ENCODE data around the gene ADORA1. TPM values are rescaled to one million over a fixed set of nuclear protein-coding genes. Genes with fewer than 3 reads are reported as not detected.

The ADORA1 gene
- total RNA-seq, 1 experiment from 2014 or later: 1.2 TPM

DNA sequence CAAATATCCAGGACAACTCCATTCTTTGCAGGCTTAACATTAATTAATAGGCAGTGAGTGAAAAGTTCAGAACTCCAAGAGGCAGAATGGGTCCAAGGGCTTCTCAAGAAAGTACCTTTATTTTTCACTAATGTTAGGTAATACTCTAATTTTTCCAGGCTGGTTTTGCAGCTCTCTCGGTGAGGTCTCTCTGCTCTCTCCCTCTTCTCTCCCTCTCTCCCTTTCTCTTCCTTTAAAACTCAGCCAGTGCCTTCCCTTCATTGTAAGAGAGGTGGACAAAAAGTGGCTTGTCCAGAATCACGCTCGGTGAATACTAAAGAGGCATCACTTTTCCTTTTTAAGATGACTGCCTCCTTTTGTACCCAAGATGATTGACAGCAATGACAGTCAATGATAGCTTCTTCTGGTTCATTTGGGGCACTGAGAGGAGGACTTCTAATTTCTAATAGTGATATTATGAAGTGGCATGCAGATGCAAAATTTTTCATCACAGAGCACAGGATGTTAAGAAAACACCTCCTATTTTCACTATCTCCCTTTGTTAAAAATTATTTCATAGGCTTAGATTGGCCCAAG is 60.3 kb downstream of the ADORA1 start:
- no peaks in the 10 kb centered on the region for H3K27me3 ChIP-seq (replicated peaks; ENCODE audit: insufficient read depth, low read depth, low read length, poor library complexity)
- no peak overlapping the region for H3K27ac ChIP-seq (ENCODE audit: low read depth, low read length, poor library complexity, severe bottlenecking)
- intact Hi-C loops (cut with micrococcal nuclease; ENCODE audit: unreplicated experiment): no loop called here
- no peaks in the 10 kb centered on the region for H3K4me1 ChIP-seq (ENCODE audit: insufficient read depth, low read length, poor library complexity, severe bottlenecking)
- H3K36me3 ChIP-seq (ENCODE audit: insufficient read depth, low read length, poor library complexity, severe bottlenecking): no peaks in the 10 kb centered on the region
- no peaks in the 10 kb centered on the region for H3K9me3 ChIP-seq (ENCODE audit: low read depth, low read length, poor library complexity, severe bottlenecking)
- no peak for TF ChIP-seq EZH2 (IDR thresholded peaks at IDR 0.05; ENCODE audit: borderline replicate concordance, low read depth, low read length, poor library complexity, severe bottlenecking)
- TF ChIP-seq, protein P1, sequence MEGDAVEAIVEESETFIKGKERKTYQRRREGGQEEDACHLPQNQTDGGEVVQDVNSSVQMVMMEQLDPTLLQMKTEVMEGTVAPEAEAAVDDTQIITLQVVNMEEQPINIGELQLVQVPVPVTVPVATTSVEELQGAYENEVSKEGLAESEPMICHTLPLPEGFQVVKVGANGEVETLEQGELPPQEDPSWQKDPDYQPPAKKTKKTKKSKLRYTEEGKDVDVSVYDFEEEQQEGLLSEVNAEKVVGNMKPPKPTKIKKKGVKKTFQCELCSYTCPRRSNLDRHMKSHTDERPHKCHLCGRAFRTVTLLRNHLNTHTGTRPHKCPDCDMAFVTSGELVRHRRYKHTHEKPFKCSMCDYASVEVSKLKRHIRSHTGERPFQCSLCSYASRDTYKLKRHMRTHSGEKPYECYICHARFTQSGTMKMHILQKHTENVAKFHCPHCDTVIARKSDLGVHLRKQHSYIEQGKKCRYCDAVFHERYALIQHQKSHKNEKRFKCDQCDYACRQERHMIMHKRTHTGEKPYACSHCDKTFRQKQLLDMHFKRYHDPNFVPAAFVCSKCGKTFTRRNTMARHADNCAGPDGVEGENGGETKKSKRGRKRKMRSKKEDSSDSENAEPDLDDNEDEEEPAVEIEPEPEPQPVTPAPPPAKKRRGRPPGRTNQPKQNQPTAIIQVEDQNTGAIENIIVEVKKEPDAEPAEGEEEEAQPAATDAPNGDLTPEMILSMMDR (conservative IDR thresholded peaks at IDR 0.05; ENCODE audit: low read depth, low read length): no peak
- POLR2A ChIA-PET (ENCODE audit: low non-redundant PET): no interaction called here
- BruUV-seq (replicated peaks): no TSS peak
- DNase-seq (ENCODE audit: low spot score): no peak
- no peak overlapping the region for H3K4me3 ChIP-seq (ENCODE audit: low read depth, low read length, poor library complexity, severe bottlenecking)
- CTCF ChIA-PET: no interaction called here

DNA sequence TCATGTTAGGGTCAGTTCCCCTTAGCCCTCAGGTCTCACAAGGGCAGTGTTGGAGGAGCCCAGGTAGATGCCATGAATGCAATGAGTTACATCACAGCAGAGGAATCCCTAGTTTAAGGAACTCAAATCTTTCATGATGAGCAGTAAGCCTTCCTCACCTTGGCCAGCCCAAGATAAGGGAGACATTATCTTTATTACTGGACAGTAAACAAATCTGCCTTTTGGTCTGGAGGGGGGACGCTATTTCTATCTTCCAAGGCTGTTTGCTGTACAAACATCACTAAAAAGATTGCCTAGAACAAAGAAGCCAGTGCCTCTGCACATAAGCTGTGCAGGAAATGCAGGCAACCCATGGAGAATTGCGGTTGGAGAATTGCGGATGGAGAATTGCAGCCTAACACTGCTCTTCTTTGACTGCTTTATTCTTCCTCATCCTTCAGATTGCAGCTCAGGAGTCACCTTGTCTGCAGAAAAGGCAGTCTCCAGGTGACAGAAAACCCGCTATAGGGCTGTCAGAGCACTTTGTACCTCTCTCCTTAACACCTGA is 61.2 kb downstream of the ADORA1 start:
- no TSS peak for BruUV-seq (replicated peaks)
- POLR2A ChIA-PET (ENCODE audit: low non-redundant PET): no interaction called here
- no peaks in the 10 kb centered on the region for H3K4me1 ChIP-seq (ENCODE audit: insufficient read depth, low read length, poor library complexity, severe bottlenecking)
- CTCF ChIA-PET: no interaction called here
- TF ChIP-seq EZH2 (IDR thresholded peaks at IDR 0.05; ENCODE audit: borderline replicate concordance, low read depth, low read length, poor library complexity, severe bottlenecking): no peak
- TF ChIP-seq, protein P1 (conservative IDR thresholded peaks at IDR 0.05; ENCODE audit: low read depth, low read length): no peak
- no peaks in the 10 kb centered on the region for H3K36me3 ChIP-seq (ENCODE audit: insufficient read depth, low read length, poor library complexity, severe bottlenecking)
- no peaks in the 10 kb centered on the region for H3K27me3 ChIP-seq (replicated peaks; ENCODE audit: insufficient read depth, low read depth, low read length, poor library complexity)
- no peaks in the 10 kb centered on the region for H3K9me3 ChIP-seq (ENCODE audit: low read depth, low read length, poor library complexity, severe bottlenecking)
- H3K27ac ChIP-seq (ENCODE audit: low read depth, low read length, poor library complexity, severe bottlenecking): no peak overlapping the region
- DNase-seq (ENCODE audit: low spot score): no peak
- intact Hi-C loops (cut with micrococcal nuclease; ENCODE audit: unreplicated experiment): no loop called here
- H3K4me3 ChIP-seq (ENCODE audit: low read depth, low read length, poor library complexity, severe bottlenecking): no peak overlapping the region

DNA sequence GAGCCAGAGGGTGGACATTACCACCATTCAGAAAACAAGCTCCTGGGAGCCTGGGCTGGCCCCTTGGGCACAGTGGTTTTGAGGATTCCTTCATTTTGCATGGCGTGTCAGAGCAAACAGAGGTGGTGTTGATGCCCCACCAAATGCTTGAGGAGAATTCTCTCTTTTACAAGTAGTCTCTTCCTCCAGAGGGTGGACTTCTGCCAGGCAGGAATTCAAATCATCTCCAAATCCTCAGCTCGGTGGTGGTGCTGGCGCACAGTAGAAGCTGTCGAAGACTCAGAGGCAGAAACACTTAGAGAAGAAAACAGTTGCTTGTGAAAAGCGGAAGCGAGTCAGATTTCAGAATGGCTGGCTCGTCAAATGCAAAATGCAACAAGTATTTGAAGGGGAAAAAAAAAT is 62.4 kb downstream of the ADORA1 start:
- ChIA-PET CTCF (interaction anchor here (0.6 kb wide), 1 partner anchor 151 kb away, joined by 3 read pairs; no protein-coding TSS in a partner anchor), POLR2A (ENCODE audit: low non-redundant PET) (no interaction called here)
- Histone ChIP-seq H3K9me3 (ENCODE audit: low read depth, low read length, poor library complexity, severe bottlenecking) (no peaks in the 10 kb centered on the region), H3K4me1 (ENCODE audit: insufficient read depth, low read length, poor library complexity, severe bottlenecking) (no peaks in the 10 kb centered on the region), H3K27me3 (replicated peaks; ENCODE audit: insufficient read depth, low read depth, low read length, poor library complexity) (no peaks in the 10 kb centered on the region), H3K36me3 (ENCODE audit: insufficient read depth, low read length, poor library complexity, severe bottlenecking) (no peaks in the 10 kb centered on the region), H3K4me3 (ENCODE audit: low read depth, low read length, poor library complexity, severe bottlenecking) (no peak overlapping the region), H3K27ac (ENCODE audit: low read depth, low read length, poor library complexity, severe bottlenecking) (no peak overlapping the region)
- no TSS peak for BruUV-seq (replicated peaks)
- DNase-seq (ENCODE audit: low spot score): no peak
- intact Hi-C loops (cut with micrococcal nuclease; ENCODE audit: unreplicated experiment): no loop called here
- TF ChIP-seq, protein P1 (conservative IDR thresholded peaks at IDR 0.05; ENCODE audit: low read depth, low read length): no peak
- TF ChIP-seq EZH2 (IDR thresholded peaks at IDR 0.05; ENCODE audit: borderline replicate concordance, low read depth, low read length, poor library complexity, severe bottlenecking): no peak
